DOHH2 (cell line): Measurements from ENCODE around the gene PARP8.

Source experiments
- H3F3A ChIP-seq: fragments of 200-600 bp; sonication (generic), shearing (Covaris generic); 2 replicates; pipeline ENCODE4 v1.6.0; 2016; ENCODE audit warnings: antibody characterized with exemption, mild to moderate bottlenecking; ENCODE audit not compliant: control insufficient read depth, insufficient read depth
- H3K27ac ChIP-seq: fragments of 200-600 bp; sonication (generic); 2 replicates; pipeline ENCODE4 v1.5.1; 2014; ENCODE audit warnings: low read depth, mild to moderate bottlenecking, low read length, moderate library complexity
- H3K27me3 ChIP-seq: fragments of 200-600 bp; sonication (generic); 2 replicates; pipeline ENCODE4 v1.6.1; 2014; ENCODE audit warnings: mild to moderate bottlenecking, low read length, mixed read lengths; ENCODE audit not compliant: control insufficient read depth
- H3K36me3 ChIP-seq: fragments of 200-600 bp; sonication (generic); 2 replicates; pipeline ENCODE4 v1.6.1; 2014; ENCODE audit warnings: mild to moderate bottlenecking, low read length, moderate library complexity, mixed read lengths; ENCODE audit not compliant: control insufficient read depth
- H3K4me1 ChIP-seq: fragments of 200-600 bp; sonication (generic); 2 replicates; pipeline ENCODE4 v1.6.1; 2014; ENCODE audit warnings: mild to moderate bottlenecking, low read length, mixed read lengths; ENCODE audit not compliant: control insufficient read depth
- H3K4me2 ChIP-seq: fragments of 200-600 bp; sonication (generic); 2 replicates; pipeline ENCODE4 v1.6.0; 2014; ENCODE audit warnings: mild to moderate bottlenecking, low read length, moderate library complexity
- H3K4me3 ChIP-seq: fragments of 200-600 bp; sonication (generic); 2 replicates; pipeline ENCODE4 v1.5.1; 2014; ENCODE audit warnings: mild to moderate bottlenecking, low read length, mixed read lengths
- H3K79me2 ChIP-seq: fragments of 200-600 bp; sonication (generic); 2 replicates; pipeline ENCODE4 v1.6.1; 2014; ENCODE audit warnings: mild to moderate bottlenecking, low read length, mixed read lengths; ENCODE audit not compliant: control insufficient read depth
- H3K9me2 ChIP-seq: fragments of 200-600 bp; sonication (generic); replicated peaks from 2 replicates; pipeline ENCODE4 v1.6.1; 2014; ENCODE audit warnings: mild to moderate bottlenecking, low read length, mixed read lengths; ENCODE audit not compliant: control insufficient read depth
- H3K9me3 ChIP-seq: fragments of 200-600 bp; sonication (generic); 2 replicates; pipeline ENCODE4 v1.6.1; 2014; ENCODE audit warnings: antibody characterized with exemption, low read length, mixed read lengths; ENCODE audit not compliant: control insufficient read depth, insufficient read depth
- H4K20me1 ChIP-seq: fragments of 200-600 bp; sonication (generic); 2 replicates; pipeline ENCODE4 v1.6.0; 2014; ENCODE audit warnings: low read depth, mild to moderate bottlenecking, antibody characterized with exemption, low read length, moderate library complexity; ENCODE audit not compliant: control insufficient read depth, insufficient read depth
- CTCF ChIP-seq: fragments of 200-600 bp; sonication (generic); IDR thresholded peaks from one replicate; pipeline ENCODE4 v1.5.1; 2014; ENCODE audit warnings: antibody characterized with exemption, mild to moderate bottlenecking, low read depth, low read length; ENCODE audit not compliant: poor library complexity, severe bottlenecking
- EZH2phosphoT487 ChIP-seq: fragments of 200-600 bp; sonication (generic); IDR thresholded peaks from 2 replicates; pipeline ENCODE4 v1.6.1; 2017; ENCODE audit warnings: borderline replicate concordance, mild to moderate bottlenecking, antibody characterized with exemption, low read length, moderate library complexity, mixed read lengths

The PARP8 gene

GRCh38 chr5:50730336-50730735 is 63.9 kb downstream of the PARP8 start:
- H3K4me1 ChIP-seq = no peaks in the 10 kb centered on the region
- H4K20me1 ChIP-seq = no peaks in the 10 kb centered on the region
- H3K27me3 ChIP-seq = no peaks in the 10 kb centered on the region
- no peak overlapping the region for H3K27ac ChIP-seq
- no peaks in the 10 kb centered on the region for H3K9me3 ChIP-seq
- no peak overlapping the region for H3K4me3 ChIP-seq
- peaks cover 98% of the 10 kb centered on the region for H3K79me2 ChIP-seq
- TF ChIP-seq EZH2phosphoT487 (no peak), CTCF (no peak)
- H3K9me2 ChIP-seq = no peaks in the 10 kb centered on the region
- H3K36me3 ChIP-seq = peaks cover 4% of the 10 kb centered on the region; the same call in 1 of the 2 replicates
- no peak overlapping the region for H3K4me2 ChIP-seq
- H3F3A ChIP-seq = no peaks in the 10 kb centered on the region

DNA sequence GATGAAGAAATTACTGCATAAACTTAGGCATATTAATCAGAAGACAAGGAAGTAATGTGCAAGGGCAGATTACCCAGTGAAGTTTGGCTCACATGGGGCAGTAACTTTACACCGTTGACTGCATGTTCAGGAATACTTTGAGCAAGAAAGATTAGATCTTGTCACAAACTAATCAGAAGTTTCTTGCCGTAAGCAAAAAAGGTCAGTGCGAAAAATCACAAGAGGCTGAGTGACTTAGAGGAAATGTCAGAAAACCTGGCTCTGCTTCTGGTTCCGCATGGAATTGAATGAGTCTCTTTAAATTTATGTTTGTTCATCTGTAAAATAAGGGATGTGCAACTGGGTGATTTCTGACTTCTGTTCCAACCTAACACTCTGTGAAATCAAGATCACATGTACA is 64.4 kb downstream of the PARP8 start:
- Histone ChIP-seq H3K27me3 (no peaks in the 10 kb centered on the region), H3K4me1 (no peaks in the 10 kb centered on the region), H3K79me2 (peaks cover 98% of the 10 kb centered on the region), H3K27ac (no peak overlapping the region), H3K4me3 (no peak overlapping the region), H3K36me3 (peaks cover 4% of the 10 kb centered on the region; the same call in 1 of the 2 replicates), H3K9me2 (no peaks in the 10 kb centered on the region), H3K4me2 (no peak overlapping the region), H3F3A (no peaks in the 10 kb centered on the region), H4K20me1 (no peaks in the 10 kb centered on the region), H3K9me3 (no peaks in the 10 kb centered on the region)
- TF ChIP-seq CTCF = no peak
- TF ChIP-seq EZH2phosphoT487 = no peak

DNA sequence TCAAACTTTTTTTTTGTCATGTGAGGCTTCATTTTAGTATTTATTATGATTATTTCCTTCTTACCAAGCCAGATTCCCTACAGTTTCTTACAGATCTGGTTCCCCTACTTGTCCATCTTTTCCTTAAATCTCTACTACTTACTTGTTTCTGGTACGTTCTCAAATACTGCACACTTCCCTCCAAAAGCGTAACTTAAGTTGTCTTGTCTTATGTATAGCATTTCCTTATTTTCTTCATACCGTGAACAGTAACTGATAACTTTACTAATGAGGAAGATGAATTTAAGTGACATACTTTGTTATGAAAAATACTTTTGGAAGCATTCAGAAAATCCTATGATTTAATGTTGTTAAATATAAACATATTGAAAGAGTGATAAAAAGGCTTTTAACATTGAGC is 67.3 kb downstream of the PARP8 start:
- H4K20me1 ChIP-seq = no peaks in the 10 kb centered on the region
- no peaks in the 10 kb centered on the region for H3F3A ChIP-seq
- H3K27me3 ChIP-seq = no peaks in the 10 kb centered on the region
- no peak overlapping the region for H3K4me2 ChIP-seq
- H3K4me3 ChIP-seq = no peak overlapping the region
- no peak overlapping the region for H3K27ac ChIP-seq
- H3K9me3 ChIP-seq = no peaks in the 10 kb centered on the region
- 0 out of 2 replicates have a peak, but pooled peaks cover 4% of the 10 kb centered on the region for H3K4me1 ChIP-seq
- no peak for TF ChIP-seq EZH2phosphoT487
- 0 out of 2 replicates have a peak, but pooled peaks cover 4% of the 10 kb centered on the region for H3K36me3 ChIP-seq
- H3K79me2 ChIP-seq = peaks cover 97% of the 10 kb centered on the region
- H3K9me2 ChIP-seq = no peaks in the 10 kb centered on the region

DNA sequence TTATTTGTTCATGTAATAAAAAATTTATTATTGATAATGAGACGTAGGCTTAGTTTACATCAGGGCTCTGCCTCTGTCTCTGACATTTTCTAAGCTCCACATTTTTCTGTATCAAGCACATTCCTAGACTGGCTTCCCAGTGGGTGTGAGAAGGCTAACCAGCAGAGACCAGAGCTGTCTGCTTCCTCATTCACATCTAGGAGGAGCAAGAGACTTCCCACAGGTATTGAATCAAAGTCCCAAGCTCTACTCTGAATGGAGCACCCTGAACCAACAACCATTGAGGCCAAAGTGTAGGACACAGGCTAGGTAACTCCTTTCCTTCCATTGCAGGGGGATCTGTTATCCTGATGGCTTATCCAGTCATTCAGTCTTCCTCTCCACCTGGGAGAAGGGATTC is 72.4 kb downstream of the PARP8 start:
- Histone ChIP-seq H3K4me2 (no peak overlapping the region), H3K4me3 (no peak overlapping the region), H3K36me3 (peaks cover 7% of the 10 kb centered on the region), H3K4me1 (0 out of 2 replicates have a peak, but pooled peaks cover 4% of the 10 kb centered on the region), H3K79me2 (peaks cover 83% of the 10 kb centered on the region), H4K20me1 (no peaks in the 10 kb centered on the region), H3K27ac (no peak overlapping the region), H3K9me2 (no peaks in the 10 kb centered on the region), H3F3A (no peaks in the 10 kb centered on the region), H3K9me3 (no peaks in the 10 kb centered on the region), H3K27me3 (no peaks in the 10 kb centered on the region)
- TF ChIP-seq EZH2phosphoT487 (no peak), CTCF (no peak)
